MCF 10A (cell line): ENCODE measurements around the gene RAD54L2. TPM values are rescaled to one million over a fixed set of nuclear protein-coding genes. Genes with fewer than 3 reads are reported as not detected.
A peak's percentile ranks its signal among the peaks of the same experiment; 100 is the strongest.

Source experiments
- BruUV-seq: library from RNA; stranded (reverse); fragments of 400-500 nt; replicated peaks from 2 replicates; lab custom pipeline; 2021; lab: Mats Ljungman, UMichigan
- CTCF ChIA-PET: fragments of 300-600 bp; sonication (Branson Sonifier 250); formaldehyde crosslinking; extraction: SDS; loops from one replicate; lab custom pipeline; 2021; ENCODE audit warnings: antibody characterized with exemption, inconsistent platforms; lab: Yijun Ruan, JAX
- POLR2A ChIA-PET: fragments of 300-600, 350-650 bp; sonication (Branson Sonifier 250); formaldehyde crosslinking; extraction: SDS; loops from one replicate; lab custom pipeline; 2020; ENCODE audit warnings: antibody characterized with exemption, inconsistent platforms; lab: Yijun Ruan, JAX
- DNase-seq: peaks from one replicate; pipeline ENCODE4 v3.0.0-alpha.2; 2018; ENCODE audit not compliant: unreplicated experiment
- H3K27ac Mint-ChIP-seq: one replicate; pipeline ENCODE4 v1.8.0; 2022; ENCODE audit warnings: mild to moderate bottlenecking, low read depth, mixed read lengths; ENCODE audit not compliant: unreplicated experiment
- H3K27me3 Mint-ChIP-seq: one replicate; pipeline ENCODE4 v1.8.0; 2022; ENCODE audit warnings: mixed read lengths; ENCODE audit not compliant: insufficient read depth, unreplicated experiment
- H3K36me3 Mint-ChIP-seq: one replicate; pipeline ENCODE4 v1.8.0; 2022; ENCODE audit warnings: mild to moderate bottlenecking, moderate library complexity, mixed read lengths; ENCODE audit not compliant: insufficient read depth, unreplicated experiment
- H3K4me1 Mint-ChIP-seq: one replicate; pipeline ENCODE4 v1.8.0; 2022; ENCODE audit warnings: mixed read lengths; ENCODE audit not compliant: insufficient read depth, unreplicated experiment
- H3K4me3 Mint-ChIP-seq: one replicate; pipeline ENCODE4 v1.8.0; 2022; ENCODE audit warnings: mild to moderate bottlenecking, moderate library complexity, mixed read lengths; ENCODE audit not compliant: unreplicated experiment
- H3K9me3 Mint-ChIP-seq: one replicate; pipeline ENCODE4 v1.8.0; 2022; ENCODE audit warnings: mixed read lengths; ENCODE audit not compliant: unreplicated experiment
- CTCF ChIP-seq: fragments of 200-600 bp; IDR thresholded peaks from one replicate; pipeline ENCODE4 v1.8.0; 2022; ENCODE audit warnings: antibody characterized with exemption, mild to moderate bottlenecking; ENCODE audit not compliant: unreplicated experiment
- intact Hi-C: fragments of 100-400 bp; cut with micrococcal nuclease; formaldehyde crosslinking; loops from 2 replicates; pipeline ENCODE4 v1.14.1; 2022
- total RNA-seq: library from RNA; stranded (reverse); gene quantifications from 2 replicates; pipeline ENCODE4 v1.2.3, GENCODE V29; 2022

Gene RAD54L2
- total RNA-seq, 1 experiment from 2014 or later, result 23.5 TPM

GRCh38 chr3:51568996-51569395 lies 30.5 kb downstream of the RAD54L2 start:
- Mint-ChIP-seq H3K36me3 (peaks cover 10% of the 10 kb centered on the region), H3K4me1 (no peaks in the 10 kb centered on the region), H3K27ac (no peak overlapping the region), H3K4me3 (no peak overlapping the region), H3K9me3 (no peaks in the 10 kb centered on the region), H3K27me3 (no peaks in the 10 kb centered on the region)
- no TSS peak for BruUV-seq
- CTCF ChIA-PET, result interaction anchor here (0.9 kb wide), 1 partner anchor 68 kb away, joined by 3 read pairs; no protein-coding TSS in a partner anchor
- no peak for DNase-seq
- no peak for TF ChIP-seq CTCF
- intact Hi-C loops, result no loop called here
- POLR2A ChIA-PET, result interaction anchor here (0.9 to 1.0 kb wide), 2 partner anchors 31 to 56 kb away, joined by 3 to 5 read pairs; partner anchors contain the start of gene RAD54L2

GRCh38 chr3:51578238-51578637 lies 39.7 kb downstream of the RAD54L2 start:
- CTCF ChIA-PET, result interaction anchor here (0.8 kb wide), 1 partner anchor 15 kb away, joined by 3 read pairs; no protein-coding TSS in a partner anchor

GRCh38 chr3:51580418-51580817 lies 41.9 kb downstream of the RAD54L2 start:
- ChIA-PET CTCF (interaction anchor here (1.4 to 2.6 kb wide), 3 partner anchors 42 to 102 kb away, joined by 5 to 13 read pairs (median 5); partner anchors contain the start of gene RAD54L2), POLR2A (interaction anchor here (0.6 to 1.4 kb wide), 3 partner anchors 13 to 451 kb away, joined by 3 to 5 read pairs (median 3); partner anchors contain the start of gene RAD54L2)
- Mint-ChIP-seq H3K36me3 (peaks cover 12% of the 10 kb centered on the region), H3K27ac (no peak overlapping the region), H3K4me3 (no peak overlapping the region), H3K9me3 (no peaks in the 10 kb centered on the region), H3K27me3 (no peaks in the 10 kb centered on the region), H3K4me1 (no peaks in the 10 kb centered on the region)
- BruUV-seq, result no TSS peak
- intact Hi-C loops, result no loop called here
- no peak for TF ChIP-seq CTCF
- no peak for DNase-seq

More at GRCh38 chr3:51578238-51578637, 39.7 kb downstream of the RAD54L2 start:
- intact Hi-C loops, result no loop called here
- Mint-ChIP-seq H3K4me3 (no peak overlapping the region), H3K36me3 (peaks cover 12% of the 10 kb centered on the region), H3K4me1 (no peaks in the 10 kb centered on the region), H3K27ac (no peak overlapping the region), H3K9me3 (no peaks in the 10 kb centered on the region), H3K27me3 (no peaks in the 10 kb centered on the region)
- POLR2A ChIA-PET, result no interaction called here
- no TSS peak for BruUV-seq
- DNase-seq, result no peak
- no peak for TF ChIP-seq CTCF

GRCh38 chr3:51581524-51581923 lies 43.0 kb downstream of the RAD54L2 start:
- Mint-ChIP-seq H3K4me1 (no peaks in the 10 kb centered on the region), H3K36me3 (peaks cover 8% of the 10 kb centered on the region), H3K27me3 (no peaks in the 10 kb centered on the region), H3K27ac (no peak overlapping the region), H3K4me3 (no peak overlapping the region), H3K9me3 (no peaks in the 10 kb centered on the region)
- no peak for TF ChIP-seq CTCF
- DNase-seq, result peak; percentile 5
- intact Hi-C loops, result no loop called here
- no TSS peak for BruUV-seq
- ChIA-PET POLR2A (interaction anchor here (0.8 to 1.4 kb wide), 2 partner anchors 42 to 43 kb away, joined by 3 to 5 read pairs; partner anchors contain the start of gene RAD54L2), CTCF (interaction anchor here (0.9 to 2.6 kb wide), 4 partner anchors 43 to 101 kb away, joined by 5 to 13 read pairs (median 6); partner anchors contain the start of gene RAD54L2)
